Peyer's patch (tissue), 4 donors: ENCODE results near the gene OR2B2.

Source experiments
- CTCF ChIP-seq, 6 experiments: fragments of 450-650 bp in 4 of 6; fragments of 200-600 bp in 2 of 6; sonication (generic) in 1 of 6; IDR thresholded peaks; one replicate each; pipeline ENCODE4 v1.5.1; 2017 to 2019; ENCODE audit warnings: antibody characterized with exemption in 6 of 6, mild to moderate bottlenecking in 3 of 6, moderate library complexity in 1 of 6
- POLR2A ChIP-seq, 2 donors: fragments of 450-650 bp; IDR thresholded peaks; one replicate each; pipeline ENCODE4 v1.5.1; 2017; ENCODE audit warnings: antibody characterized with exemption in 2 of 2, mild to moderate bottlenecking in 2 of 2, moderate library complexity in 2 of 2

GRCh38 chr6:27873021-27873940 is 38.9 kb downstream of the OR2B2 start:
- TF ChIP-seq CTCF (IDR thresholded peaks at IDR 0.05) = peak in 1 of 6 experiments; percentile 4
- peak; percentile 74 to 90 for TF ChIP-seq POLR2A (IDR thresholded peaks at IDR 0.05)
